Neural crest cell (in vitro differentiated cells): Measurements from ENCODE around the gene MAST2. TPM values are rescaled to one million over a fixed set of nuclear protein-coding genes. Genes with fewer than 3 reads are reported as not detected.
"Not testable (repeated sequence)": the region's sequence is repeated elsewhere in the genome, so short reads cannot be mapped to it uniquely, and the experiment has no call there.

Experiments
- DNase-seq: peaks from one replicate; pipeline ENCODE4 v3.0.0; 2021; ENCODE audit warnings: low read depth, mixed read lengths, low spot score
- H3K27ac Mint-ChIP-seq: one replicate; pipeline ENCODE4 v1.8.0; 2021; ENCODE audit warnings: mild to moderate bottlenecking, mixed read lengths; ENCODE audit not compliant: unreplicated experiment
- H3K27me3 Mint-ChIP-seq: 2 replicates; pipeline ENCODE4 v1.8.0; 2021; ENCODE audit warnings: low read depth, mild to moderate bottlenecking, mixed read lengths
- H3K36me3 Mint-ChIP-seq: 2 replicates; pipeline ENCODE4 v1.8.0; 2021; ENCODE audit warnings: low read depth, mild to moderate bottlenecking, mixed read lengths
- H3K4me1 Mint-ChIP-seq: 2 replicates; pipeline ENCODE4 v1.8.0; 2021; ENCODE audit warnings: mixed read lengths
- H3K4me3 Mint-ChIP-seq: one replicate; pipeline ENCODE4 v1.8.0; 2021; ENCODE audit warnings: mild to moderate bottlenecking, mixed read lengths
- H3K9me3 Mint-ChIP-seq: 2 replicates; pipeline ENCODE4 v1.8.0; 2021; ENCODE audit warnings: mixed read lengths
- CTCF ChIP-seq: fragments of 200-600 bp; sonication (generic); conservative IDR thresholded peaks from 2 replicates; pipeline ENCODE4 v1.5.0; 2021; ENCODE audit warnings: antibody characterized with exemption, mild to moderate bottlenecking
- total RNA-seq: library from RNA; stranded (reverse); gene quantifications from 2 replicates; pipeline ENCODE4 v1.2.1, GENCODE V29; 2021

MAST2 gene
- total RNA-seq, 1 donor from 2014 or later: 47.6 TPM

DNA sequence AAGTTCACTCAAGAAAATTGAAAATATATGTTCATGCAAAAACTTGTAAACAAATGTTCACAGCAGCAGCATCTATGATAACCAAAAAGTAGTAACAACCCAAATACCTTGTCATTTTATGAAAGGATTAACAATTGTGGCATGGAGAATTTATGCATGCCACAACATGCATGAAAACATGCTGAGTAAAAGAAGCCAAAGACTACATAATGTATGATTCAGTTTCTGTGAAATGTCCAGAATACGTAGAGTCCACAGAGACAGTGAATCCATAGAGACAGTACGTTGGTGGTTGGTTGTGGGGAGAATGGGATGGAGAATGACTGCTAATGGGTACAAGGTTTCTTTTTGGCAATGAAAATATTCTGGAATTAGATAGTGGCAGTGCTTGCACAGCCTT lies 148.7 kb downstream of the MAST2 start:
- H3K9me3 Mint-ChIP-seq: peaks cover 3% of the 10 kb centered on the region
- no peak for DNase-seq
- H3K36me3 Mint-ChIP-seq: peaks cover 6% of the 10 kb centered on the region
- H3K4me3 Mint-ChIP-seq: no peak overlapping the region
- H3K4me1 Mint-ChIP-seq: no peaks in the 10 kb centered on the region
- TF ChIP-seq CTCF: no peak
- H3K27me3 Mint-ChIP-seq: no peaks in the 10 kb centered on the region
- no peak overlapping the region for H3K27ac Mint-ChIP-seq

GRCh38 chr1:45953934-45954847 lies 150.8 kb downstream of the MAST2 start:
- TF ChIP-seq CTCF: no peak
- Mint-ChIP-seq H3K9me3 (no peaks in the 10 kb centered on the region), H3K4me3 (no peak overlapping the region), H3K27ac (peak overlapping the region; percentile 9), H3K36me3 (peaks cover 4% of the 10 kb centered on the region), H3K27me3 (no peaks in the 10 kb centered on the region), H3K4me1 (no peaks in the 10 kb centered on the region)
- no peak for DNase-seq

GRCh38 chr1:45957684-45958083 lies 154.3 kb downstream of the MAST2 start:
- H3K36me3 Mint-ChIP-seq: peaks cover 24% of the 10 kb centered on the region
- no peak for TF ChIP-seq CTCF
- no peak overlapping the region for H3K27ac Mint-ChIP-seq
- DNase-seq: no peak
- no peaks in the 10 kb centered on the region for H3K9me3 Mint-ChIP-seq
- H3K4me3 Mint-ChIP-seq: no peak overlapping the region
- H3K27me3 Mint-ChIP-seq: no peaks in the 10 kb centered on the region
- H3K4me1 Mint-ChIP-seq: no peaks in the 10 kb centered on the region

DNA sequence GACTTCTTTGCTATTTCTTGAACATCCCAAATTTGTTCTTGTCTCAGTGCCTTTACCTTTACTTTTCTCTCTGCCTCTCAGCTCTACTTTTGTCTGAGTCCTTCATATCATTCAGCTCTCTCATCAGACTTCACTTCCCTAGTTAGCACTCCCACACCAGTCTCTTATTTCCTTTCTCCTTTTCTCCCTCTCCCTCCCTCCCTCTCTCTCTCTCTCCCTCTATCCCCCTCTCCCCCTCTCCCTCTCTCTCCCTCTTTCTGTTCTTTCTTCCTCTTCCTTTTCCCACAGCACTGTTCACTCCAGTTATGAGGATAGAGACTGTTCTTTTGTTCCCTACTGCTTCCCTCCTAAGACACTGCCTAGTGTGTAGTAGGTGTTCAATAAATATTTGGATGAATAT lies 154.9 kb downstream of the MAST2 start:
- H3K4me1 Mint-ChIP-seq: no peaks in the 10 kb centered on the region
- H3K27me3 Mint-ChIP-seq: no peaks in the 10 kb centered on the region
- no peak overlapping the region for H3K4me3 Mint-ChIP-seq
- no peak for DNase-seq
- TF ChIP-seq CTCF: no peak
- no peaks in the 10 kb centered on the region for H3K9me3 Mint-ChIP-seq
- H3K36me3 Mint-ChIP-seq: peaks cover 28% of the 10 kb centered on the region
- no peak overlapping the region for H3K27ac Mint-ChIP-seq

DNA sequence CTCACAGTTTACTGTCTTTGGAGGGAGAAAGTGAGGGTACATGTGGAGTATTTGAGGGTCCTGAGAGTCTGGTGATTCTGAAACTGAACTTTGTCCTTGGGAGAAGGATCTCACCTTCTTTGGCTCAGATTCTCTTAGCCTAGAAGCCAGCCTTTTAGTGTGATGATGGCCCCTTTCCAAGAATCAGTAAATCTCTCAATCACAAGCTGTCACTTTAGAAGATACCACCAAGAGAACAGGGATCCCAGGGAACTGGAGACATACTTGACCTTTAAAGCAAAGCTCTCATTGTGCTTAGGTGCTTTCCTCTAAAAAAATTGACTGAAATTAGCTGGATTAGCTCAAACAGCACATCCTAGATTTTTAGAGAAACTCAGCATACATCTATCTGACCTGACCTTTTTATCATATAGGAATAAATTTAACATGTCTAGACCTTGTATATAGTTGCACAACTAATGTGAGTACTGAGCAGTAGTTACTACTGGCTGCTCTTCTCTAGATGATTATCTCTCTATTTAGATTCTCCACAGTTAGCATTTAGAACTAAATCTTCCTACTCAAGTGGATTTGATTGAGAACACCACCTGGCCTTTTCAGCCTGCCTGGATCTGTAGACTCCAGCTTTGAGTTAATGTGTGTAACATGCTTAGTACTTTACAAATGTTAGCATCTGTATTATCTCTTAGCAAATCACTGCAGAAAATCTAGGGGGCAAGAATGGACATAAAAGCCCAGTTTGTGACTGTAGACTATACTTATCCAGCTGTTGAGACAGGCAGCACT lies 157.7 kb downstream of the MAST2 start:
- H3K9me3 Mint-ChIP-seq: peaks cover 5% of the 10 kb centered on the region

GRCh38 chr1:45961936-45962335 lies 158.5 kb downstream of the MAST2 start:
- not testable (repeated sequence) for H3K4me1 Mint-ChIP-seq, H3K27ac Mint-ChIP-seq, H3K27me3 Mint-ChIP-seq, DNase-seq, H3K9me3 Mint-ChIP-seq, H3K4me3 Mint-ChIP-seq
- peaks cover 50% of the 10 kb centered on the region for H3K36me3 Mint-ChIP-seq

More for the DNA sequence above, 157.7 kb downstream of the MAST2 start:
- no peak for DNase-seq
- no peak for TF ChIP-seq CTCF
- Mint-ChIP-seq H3K27ac (no peak overlapping the region), H3K36me3 (peaks cover 48% of the 10 kb centered on the region), H3K4me3 (no peak overlapping the region), H3K4me1 (no peaks in the 10 kb centered on the region), H3K27me3 (no peaks in the 10 kb centered on the region)
